Activated effector memory CD4-positive, alpha-beta T cell treated with Interleukin-2 at 50 U/mL for 16 hours (primary cell): Measurements from ENCODE around the gene SNAP47.
"Not testable (repeated sequence)": the region's sequence is repeated elsewhere in the genome, so short reads cannot be mapped to it uniquely, and the experiment has no call there.

Experiments
- DNase-seq: peaks from one replicate; pipeline ENCODE4 v3.0.0-alpha.2; 2020

SNAP47 gene, protein sequence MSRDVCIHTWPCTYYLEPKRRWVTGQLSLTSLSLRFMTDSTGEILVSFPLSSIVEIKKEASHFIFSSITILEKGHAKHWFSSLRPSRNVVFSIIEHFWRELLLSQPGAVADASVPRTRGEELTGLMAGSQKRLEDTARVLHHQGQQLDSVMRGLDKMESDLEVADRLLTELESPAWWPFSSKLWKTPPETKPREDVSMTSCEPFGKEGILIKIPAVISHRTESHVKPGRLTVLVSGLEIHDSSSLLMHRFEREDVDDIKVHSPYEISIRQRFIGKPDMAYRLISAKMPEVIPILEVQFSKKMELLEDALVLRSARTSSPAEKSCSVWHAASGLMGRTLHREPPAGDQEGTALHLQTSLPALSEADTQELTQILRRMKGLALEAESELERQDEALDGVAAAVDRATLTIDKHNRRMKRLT

DNA sequence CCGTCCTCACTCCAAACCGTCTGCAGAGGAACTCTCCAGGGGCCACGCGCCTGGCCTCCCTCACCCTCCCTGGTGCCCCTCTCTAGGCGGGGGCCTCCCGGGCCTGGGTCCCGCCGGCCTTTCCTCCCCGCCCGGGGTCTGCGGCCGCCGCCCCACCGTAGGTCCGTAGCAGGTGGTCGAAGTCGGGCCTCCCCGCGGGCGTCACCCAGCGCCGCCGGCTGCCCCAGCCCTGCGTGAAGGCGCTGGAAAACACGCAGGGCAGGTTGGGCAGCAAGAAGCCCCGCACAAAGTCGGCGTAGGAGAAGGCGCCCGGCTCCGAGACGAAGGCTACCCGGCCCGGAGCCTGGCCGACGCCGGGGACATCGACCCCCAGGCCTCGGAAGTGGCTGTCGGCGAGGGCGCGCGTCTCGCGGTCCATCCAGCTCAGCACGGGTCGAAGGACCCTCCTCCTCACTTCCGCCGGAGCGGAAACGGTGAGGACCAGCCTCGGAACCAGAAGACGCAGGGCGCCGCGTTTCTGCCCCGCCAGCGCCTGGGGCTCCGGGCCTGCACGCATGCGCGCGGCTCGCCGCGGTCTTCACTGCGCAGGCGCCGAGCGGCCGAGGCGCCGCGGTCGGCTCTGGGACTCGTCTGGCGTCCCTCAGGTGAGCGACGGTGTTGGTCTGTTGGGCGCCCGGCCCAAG, at the start of gene SNAP47, which contains the start of gene JMJD4:
Gene SNAP47 (plus strand): TSS at position 580 of the 683 bp plus-strand sequence. CDS start 12,302 bp downstream, outside the sequence.
Gene JMJD4 (minus strand): TSS at position 447 of the 683 bp plus-strand sequence. CDS start 29 bp downstream, at position 418.
- DNase-seq, result peak; percentile 90

- DNase-seq, result no peak
Measured at GRCh38 chr1:227685807-227686206, 49.4 kb upstream of the SNAP47 start.

DNA sequence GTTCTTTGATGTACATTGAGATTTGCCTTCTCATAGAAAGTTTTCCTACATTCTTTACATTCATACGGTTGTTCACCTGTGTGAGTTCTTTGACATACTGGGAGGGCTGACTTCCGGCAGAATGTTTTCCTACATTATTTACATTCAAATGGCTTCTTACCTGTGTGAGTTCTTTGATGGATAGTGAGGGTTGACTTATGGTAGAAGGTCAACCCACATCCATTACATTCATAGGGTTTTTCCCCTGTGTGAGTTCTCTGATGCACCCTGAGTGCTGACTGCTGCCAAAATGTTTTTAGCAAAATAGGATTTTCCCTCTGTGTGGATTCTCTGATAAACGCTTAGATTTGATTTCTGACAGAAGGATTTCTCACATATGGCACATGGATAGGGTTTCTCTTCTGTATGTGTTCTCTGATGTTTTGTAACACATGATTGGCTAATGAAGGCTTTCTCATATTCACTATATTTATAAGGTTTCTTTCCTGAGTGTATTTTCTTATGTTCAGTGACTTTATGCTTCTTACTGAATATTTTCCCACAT, 37.8 kb upstream of the SNAP47 start:
- no peak for DNase-seq

- DNase-seq, result not testable (repeated sequence)
Measured at GRCh38 chr1:227701631-227702030, 33.6 kb upstream of the SNAP47 start.

DNA sequence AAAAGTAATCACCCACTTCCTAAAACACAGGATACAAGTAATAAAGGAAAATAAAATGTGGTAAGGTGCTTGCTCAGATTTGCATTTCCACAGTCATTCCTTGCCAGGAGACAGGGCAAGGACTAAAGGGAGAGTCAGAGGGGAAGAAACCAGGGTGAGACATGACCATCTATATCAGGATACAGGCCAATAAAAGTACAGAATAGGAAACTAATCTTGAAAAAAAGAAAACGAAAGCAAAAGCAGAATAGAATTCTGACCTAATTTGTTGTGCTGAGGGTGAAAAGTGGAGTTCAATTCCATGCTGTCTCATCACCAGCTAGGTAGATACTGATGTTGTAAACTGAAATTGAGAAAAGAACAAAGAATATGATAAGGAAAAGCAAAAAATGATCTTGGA, 27.4 kb upstream of the SNAP47 start:
- no peak for DNase-seq

DNA sequence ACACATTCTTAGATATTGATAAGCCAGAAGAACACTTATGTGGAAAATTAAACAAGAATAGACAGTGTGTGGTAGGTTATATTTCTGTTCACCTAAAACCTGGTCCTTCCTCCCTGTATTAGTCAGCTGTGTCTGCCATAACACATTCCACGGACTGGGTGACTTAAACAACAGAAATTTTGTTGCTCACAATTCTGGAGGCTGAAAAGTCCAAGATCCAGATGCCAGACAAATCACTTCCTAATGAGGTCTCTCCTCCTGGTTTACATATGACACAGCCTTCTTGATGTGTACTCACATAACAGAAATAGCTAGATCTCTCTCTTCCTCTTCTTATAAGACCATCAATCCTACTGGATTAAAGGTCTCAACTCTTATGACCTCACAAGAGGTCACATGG, 25.8 kb upstream of the SNAP47 start:
- no peak for DNase-seq

GRCh38 chr1:227710474-227710873, 24.8 kb upstream of the SNAP47 start:
- DNase-seq, result not testable (repeated sequence)

DNA sequence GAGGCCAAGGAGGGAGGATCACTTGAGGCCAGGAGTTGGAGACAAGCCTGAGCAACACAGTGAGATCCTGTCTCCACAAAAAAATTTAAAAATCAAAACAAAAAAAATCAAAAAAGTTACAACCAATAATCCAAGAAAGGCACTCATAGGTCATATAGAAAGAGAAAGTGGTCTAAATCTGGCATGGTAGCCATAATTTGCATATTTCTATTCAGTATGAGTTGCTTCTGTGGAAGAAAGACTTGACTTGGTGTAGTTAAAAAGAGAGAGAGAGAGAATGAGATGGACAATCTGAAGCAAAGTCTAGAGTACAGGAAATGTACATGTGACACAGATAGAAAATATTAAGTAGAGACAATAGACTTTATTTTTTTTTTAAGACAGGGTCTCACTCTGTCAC, 22.6 kb upstream of the SNAP47 start:
- no peak for DNase-seq

GRCh38 chr1:227718932-227719331, 16.3 kb upstream of the SNAP47 start:
- no peak for DNase-seq

- no peak for DNase-seq
Measured at GRCh38 chr1:227723474-227723873, 11.8 kb upstream of the SNAP47 start.

DNA sequence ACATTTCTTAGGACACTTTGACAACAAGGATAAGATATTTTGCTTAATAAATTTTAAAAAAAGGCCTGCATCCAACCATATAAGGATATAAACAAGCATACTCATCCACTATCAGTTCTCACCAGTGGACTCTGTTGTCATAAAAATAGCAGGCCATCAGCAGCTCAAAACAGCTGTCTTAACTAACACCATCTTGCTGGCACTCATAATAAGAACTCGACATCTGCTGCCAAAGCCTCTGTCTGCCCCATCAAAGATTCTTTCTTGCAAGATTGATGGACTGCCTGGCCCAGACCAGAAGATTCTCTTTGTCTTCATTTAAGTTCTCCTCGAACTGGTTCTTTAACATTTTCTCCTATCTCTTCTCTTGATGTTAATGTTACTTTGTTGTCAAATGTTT, 10.2 kb upstream of the SNAP47 start:
- no peak for DNase-seq

DNA sequence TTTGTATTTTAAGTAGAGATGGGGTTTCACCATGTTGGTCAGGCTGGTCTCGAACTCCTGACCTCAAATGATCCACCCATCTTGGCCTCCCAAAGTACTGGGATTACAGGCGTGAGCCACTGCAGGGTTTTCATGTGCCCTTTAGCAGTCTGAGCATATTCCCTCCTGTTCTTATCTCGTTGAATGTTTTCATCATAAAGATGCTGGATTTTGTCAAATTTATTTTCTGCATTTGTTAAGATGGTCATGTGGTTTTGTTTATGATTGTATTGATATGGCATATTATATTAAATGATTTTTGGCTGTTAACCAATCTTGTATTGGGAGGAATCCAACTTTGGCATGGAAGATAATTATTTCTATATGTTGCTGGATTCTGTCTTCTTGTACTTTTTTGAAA, 8.9 kb upstream of the SNAP47 start:
- DNase-seq, result no peak

GRCh38 chr1:227726924-227727599, 8.2 kb upstream of the SNAP47 start:
- no peak for DNase-seq

- DNase-seq, result peak; percentile 58
Measured at GRCh38 chr1:227728059-227728891, 7.0 kb upstream of the SNAP47 start.

DNA sequence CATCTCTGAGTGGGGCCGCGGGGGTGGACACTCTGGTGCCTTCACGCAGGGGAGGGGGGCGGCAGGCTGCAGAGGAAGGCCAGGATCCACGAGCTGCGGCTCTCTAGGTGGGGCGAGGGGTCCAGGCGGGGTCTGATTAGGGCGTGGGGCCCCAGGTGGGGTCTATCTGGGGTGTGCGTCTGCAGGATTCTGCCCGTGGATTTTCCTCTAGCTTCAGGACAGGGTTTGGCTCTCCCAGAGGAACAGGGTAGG, 6.4 kb upstream of the SNAP47 start:
- no peak for DNase-seq

GRCh38 chr1:227729144-227729880, 5.9 kb upstream of the SNAP47 start:
- no peak for DNase-seq

- peak; percentile 33 for DNase-seq
Measured at GRCh38 chr1:227729881-227730629, 5.2 kb upstream of the SNAP47 start.

DNA sequence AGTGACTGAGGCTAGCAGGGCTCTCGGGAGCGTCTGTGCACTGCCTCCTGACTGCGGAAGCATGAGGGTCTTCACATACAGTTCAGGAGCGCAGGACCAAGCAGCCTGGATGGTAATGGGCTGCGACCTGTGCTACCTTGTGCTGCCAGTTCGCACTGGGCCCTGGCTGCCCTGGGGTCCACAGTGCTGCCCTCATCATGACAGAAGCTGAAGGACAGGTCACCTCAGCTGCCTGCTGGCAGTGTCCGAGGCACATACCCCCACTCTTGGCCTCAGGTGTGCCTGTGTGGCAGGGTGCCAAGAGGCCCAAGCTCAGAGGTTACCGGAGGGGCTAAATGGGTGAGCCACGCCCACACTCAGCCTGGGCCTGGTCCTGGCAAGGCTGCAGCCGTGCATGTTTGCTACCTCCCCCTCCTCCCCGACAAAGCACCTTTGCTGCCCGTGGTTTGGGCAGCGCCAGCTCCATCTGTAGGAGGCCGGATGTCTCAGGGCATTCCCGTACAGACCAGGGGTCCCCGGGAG, 4.5 kb upstream of the SNAP47 start:
- no peak for DNase-seq

- no peak for DNase-seq
Measured at GRCh38 chr1:227731241-227731677, 4.0 kb upstream of the SNAP47 start.

DNA sequence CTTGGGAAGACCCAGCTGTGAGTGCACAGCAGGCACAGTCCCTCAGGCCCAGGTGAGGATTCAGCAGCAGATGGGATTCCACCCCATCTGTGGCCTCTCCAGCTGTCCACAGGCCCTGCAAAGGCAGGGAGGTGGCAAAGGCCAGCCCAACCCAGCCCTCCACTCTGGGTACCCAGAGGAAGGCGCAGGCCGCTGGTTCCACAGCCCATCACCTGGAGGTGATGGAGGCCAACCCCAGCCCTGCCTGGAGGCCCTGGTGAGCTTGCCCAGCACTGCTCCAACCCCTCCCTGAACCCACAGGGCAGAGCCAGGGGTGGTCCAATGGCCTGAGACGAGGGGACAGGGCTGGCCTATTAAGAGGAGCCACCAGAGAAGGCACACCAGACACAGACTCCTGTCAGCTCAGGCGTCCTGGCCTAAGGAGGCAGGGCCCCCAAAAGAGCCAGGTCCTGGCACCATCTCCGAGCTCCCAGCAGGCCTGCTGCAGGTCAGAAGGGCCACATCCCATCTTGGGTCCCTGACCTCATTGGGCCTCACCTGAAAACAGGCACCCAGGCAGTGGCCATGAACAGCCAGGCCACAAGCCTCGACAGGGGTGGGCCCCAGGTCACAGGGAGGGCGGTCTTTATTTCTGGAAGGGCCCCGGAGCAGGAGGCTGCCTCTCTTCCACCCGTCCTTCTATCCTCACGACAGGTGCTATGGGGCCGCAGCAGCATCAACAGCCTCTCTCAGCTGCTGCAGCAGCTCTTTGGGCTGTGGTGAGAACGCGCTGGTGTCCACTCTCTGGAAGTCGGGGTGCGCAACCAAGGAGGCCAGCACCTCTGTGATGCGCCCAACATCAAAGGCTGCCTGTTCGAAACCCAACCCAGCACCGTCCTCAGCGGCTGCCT, 3.3 kb upstream of the SNAP47 start:
- no peak for DNase-seq
